Measurements from ENCODE around the gene STAT3.

GRCh38 chr17:42272162-42272907, 115.9 kb downstream of the STAT3 start:
- TF ChIP-seq POLR2AphosphoS5 (IDR thresholded peaks at IDR 0.05; ENCODE audit: insufficient read depth in 1 of 2, low read depth in 1 of 2) (no peak), POLR2A (IDR thresholded peaks at IDR 0.05) (no peak), CTCF (IDR thresholded peaks at IDR 0.05) (no peak)
